GM12892 (cell line): Measurements from ENCODE around the gene NTRK1.

ENCODE experiments used
- POLR2A ChIP-seq: IDR thresholded peaks from 2 replicates; pipeline ENCODE4 v1.6.1; 2011; ENCODE audit warnings: low read depth, low read length, control low read depth
- POLR2AphosphoS5 ChIP-seq: IDR thresholded peaks from 2 replicates; pipeline ENCODE4 v1.6.1; 2011; ENCODE audit warnings: low read depth, low read length, control low read depth
- TAF1 ChIP-seq: IDR thresholded peaks from 2 replicates; pipeline ENCODE4 v1.6.1; 2011; ENCODE audit warnings: low read depth, mild to moderate bottlenecking, control low read depth, low read length, borderline replicate concordance

DNA sequence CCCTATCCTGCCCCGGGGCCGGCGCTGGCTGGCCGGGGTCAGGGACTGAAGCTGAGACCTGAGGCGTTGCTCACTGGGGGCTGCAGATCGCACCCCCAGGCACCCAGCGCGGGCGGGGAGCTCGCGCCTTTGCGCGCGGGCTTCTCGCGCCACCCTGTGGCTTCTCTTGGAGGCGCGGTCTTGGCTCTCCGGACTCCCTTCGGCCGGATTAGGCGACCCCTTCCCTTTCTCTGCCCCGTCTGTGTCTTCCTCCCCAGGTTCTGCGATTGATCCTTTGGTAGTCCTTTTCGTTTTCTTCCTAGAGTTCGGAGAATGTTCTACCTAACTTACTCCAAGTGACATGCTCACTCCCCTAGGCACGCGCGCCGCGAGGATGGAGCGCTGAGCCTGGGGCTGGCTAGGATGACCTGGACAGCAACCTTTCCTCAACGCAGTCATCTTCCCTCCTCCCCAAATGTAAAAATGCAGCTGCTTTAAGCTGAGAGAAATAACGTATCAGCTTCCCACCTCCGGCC is 495 bp upstream of the NTRK1 start:
- TF ChIP-seq TAF1 (no peak), POLR2A (no peak), POLR2AphosphoS5 (no peak)
